Embryonic facial prominence (tissue), 1 donor: Measurements from ENCODE around the gene CAGE1.
"Not testable (repeated sequence)": the region's sequence is repeated elsewhere in the genome, so short reads cannot be mapped to it uniquely, and the experiment has no call there.

ENCODE experiments used
- DNase-seq: peaks from one replicate; pipeline ENCODE4 v3.0.0-alpha.2; 2016; ENCODE audit errors: extremely low spot score

CAGE1 gene

DNA sequence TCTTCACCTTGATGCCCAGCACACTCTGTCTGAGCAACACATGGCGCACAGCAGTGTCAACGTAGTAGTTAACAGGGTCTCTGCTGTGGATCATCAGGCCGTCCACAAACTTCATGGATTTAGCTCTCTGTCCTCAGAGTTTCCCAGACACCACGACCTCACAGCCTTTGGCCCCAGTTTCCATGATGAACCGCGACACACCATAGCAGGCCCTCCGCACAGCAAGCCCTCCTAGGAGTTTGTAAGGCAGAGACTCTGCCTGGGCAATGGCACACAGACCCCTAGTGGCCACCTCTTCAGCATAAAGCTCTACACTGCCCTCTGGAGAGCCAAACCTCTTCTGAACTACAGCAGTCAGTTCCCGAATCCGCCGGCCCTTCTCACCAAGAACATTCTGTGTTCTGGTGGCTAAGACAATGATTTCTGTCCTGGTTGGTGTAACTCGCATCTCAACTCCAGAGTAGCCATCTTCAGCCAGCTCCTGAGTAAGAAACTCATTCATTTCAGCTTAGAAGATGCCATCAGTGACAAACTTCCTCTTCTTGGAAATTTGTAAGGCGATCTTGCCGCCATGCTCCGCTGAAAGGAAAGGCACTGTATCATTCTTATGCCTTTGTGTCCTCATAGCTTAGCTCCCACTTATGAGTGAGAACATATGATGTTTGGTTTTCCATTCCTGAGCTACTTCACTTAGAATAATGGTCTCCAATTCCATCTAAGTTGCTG is 50.4 kb downstream of the CAGE1 start:
- DNase-seq, result not testable (repeated sequence)

DNA sequence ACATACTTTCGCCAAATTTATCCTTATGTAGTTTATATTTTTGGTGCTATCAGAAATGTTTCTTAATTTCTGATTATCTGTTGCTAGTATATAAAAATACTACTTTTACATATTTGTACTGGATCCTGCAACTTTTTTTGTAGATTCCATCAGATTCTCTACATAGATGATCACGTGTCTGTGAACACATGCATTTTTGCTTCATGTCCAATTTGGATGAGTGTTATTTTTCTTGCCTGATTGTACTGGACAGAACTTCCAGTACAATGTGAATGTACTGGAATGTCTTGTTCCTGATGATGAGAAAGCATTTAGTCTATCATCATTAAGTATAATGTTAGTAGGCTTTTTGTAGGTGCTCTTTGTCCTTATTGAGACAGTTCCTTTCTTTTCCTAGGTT is 51.5 kb downstream of the CAGE1 start:
- no peak for DNase-seq

DNA sequence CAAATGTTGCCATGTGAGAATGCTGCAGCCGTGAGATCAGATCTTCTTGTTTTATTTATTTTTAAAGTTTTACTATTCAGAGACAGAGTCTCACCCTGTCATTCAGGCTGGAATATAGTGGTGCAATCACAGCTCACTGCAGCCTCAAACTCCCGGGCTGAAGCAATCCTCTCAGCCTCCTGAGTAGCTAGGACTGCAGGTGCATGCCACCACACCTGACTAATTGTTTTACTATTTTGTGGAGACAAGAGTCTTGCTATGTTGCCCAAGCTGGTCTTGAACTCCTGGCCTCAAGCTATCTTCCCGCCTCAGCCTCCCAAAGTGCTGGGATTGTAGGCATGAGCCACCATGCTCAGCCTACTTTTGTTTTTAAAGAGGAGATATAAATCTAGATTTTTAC is 54.0 kb downstream of the CAGE1 start:
- DNase-seq, result no peak

DNA sequence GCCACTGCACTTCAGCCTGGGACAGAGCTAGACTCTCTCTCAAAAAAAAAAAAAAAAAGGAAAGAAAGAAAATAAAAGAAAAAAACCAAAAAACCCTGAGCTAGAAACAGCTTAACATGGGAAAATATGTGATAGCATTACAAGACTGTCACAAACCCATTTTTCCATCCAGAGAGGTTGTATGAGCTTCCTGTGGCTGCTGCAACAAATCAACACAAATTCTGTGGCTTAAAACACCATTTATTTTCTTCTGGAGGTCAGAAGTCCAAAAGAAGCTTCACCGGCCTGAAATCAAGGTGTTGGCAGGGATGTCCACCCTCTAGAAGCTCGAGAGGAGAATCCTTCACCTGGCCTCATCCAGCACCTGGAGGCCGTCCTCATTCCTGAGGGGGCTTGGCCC is 54.9 kb downstream of the CAGE1 start:
- DNase-seq, result no peak

DNA sequence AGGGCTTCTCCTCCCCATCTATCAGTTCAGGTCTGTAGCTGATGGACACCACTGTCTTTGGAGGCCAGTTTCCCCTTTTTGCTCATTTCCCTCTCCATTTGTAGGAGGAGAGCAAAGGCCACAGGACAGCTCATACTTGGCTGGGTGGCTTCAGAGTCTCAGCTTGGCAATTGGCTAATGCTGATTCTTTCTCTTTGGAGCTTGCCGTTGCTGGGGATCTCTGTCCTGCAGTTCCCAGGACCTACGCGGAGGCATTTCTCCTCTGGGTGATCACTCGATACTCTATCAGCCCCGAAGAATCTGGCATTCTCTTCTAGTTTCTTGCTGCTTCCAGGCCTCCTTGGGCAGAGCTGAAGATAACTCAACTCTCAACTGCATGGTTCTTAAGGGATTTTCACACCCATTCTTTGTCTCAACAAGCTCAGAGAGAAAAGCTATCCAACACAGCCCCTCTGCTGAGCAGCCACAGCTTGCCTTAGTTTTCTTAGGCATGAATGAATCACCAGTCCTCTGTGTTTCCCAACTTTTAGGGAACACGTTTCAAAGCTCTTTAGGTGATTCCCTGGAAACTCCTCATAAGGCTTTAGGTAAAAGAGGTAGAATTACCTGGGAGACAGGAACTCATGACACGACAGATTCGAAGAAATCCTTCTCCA is 57.3 kb downstream of the CAGE1 start:
- DNase-seq, result no peak

DNA sequence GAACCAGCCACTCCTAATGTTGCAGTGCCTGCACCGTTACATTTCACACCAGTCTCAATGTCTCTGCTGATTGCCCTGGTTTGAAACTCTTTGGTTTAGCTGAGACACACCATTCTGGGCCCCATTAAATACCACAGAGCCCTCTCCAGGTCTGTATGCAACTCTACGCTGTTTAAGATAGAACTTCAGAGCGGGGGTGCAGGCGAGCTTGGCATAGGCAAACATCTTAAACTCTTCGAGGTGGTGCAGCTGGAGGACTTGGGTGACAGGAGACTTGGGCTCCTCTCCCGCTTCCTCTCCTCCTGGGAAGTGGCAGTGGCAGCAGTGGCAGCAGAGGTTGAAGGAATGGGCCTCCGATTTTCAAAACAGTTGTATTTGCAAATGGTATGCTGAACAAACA is 58.1 kb downstream of the CAGE1 start:
- DNase-seq, result no peak

DNA sequence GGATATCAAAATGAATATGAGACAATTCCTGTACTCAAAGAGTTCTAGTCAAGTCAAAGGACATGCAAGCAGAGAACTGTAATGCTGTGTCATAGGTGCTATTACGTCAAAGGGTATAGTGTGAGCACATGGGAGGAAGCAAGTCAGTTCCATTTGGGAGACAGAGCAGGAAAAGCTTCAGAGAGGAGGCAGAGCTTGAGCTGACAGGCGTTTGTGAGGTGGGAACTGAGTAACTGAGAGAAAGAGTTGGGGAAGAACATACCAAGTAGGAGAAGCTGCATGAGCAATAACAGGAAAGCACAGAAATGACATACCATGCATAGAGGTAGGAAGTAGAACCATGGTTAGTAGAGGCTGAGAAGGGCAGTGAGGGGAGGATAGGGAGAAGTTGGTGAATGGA is 61.3 kb downstream of the CAGE1 start:
- DNase-seq, result no peak

DNA sequence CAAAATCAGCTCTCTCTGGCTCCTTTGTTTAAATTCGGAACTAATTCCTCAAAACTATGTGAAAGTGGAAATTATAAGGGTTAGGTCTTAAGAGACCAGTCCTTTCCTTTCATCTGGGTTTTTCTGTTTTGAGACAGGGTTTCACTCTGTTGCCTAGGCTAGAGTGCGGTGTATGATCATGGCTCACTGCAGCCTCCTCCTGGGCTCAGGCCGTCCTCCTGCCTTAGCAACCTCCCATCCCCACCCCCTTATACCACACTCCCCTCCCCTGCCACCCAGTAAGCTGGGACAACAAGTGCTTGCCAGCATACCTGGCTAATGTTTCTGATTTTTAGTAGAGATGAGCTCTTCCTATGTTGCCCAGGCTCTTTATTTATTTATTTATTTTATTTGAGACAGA is 63.8 kb downstream of the CAGE1 start:
- DNase-seq, result no peak

DNA sequence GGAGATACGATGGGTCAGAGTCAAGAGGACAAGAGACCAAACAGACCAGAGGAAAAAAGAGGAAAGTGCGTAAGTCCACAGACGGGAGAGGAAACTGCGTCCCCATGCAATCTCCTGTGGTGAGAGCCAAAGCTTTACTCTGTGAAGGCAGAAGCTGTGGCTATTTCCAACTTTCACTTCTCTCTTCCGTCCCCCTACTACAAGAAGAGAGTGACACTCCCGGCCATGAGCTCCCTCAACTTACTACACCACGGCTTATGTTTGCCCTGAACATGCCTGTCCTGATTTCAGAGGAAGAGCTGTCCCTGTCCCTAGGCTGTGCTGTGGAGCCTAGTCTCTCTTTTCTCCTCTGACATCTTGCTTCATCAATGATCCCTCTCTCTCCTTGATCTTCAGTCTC is 65.0 kb downstream of the CAGE1 start:
- DNase-seq, result no peak

DNA sequence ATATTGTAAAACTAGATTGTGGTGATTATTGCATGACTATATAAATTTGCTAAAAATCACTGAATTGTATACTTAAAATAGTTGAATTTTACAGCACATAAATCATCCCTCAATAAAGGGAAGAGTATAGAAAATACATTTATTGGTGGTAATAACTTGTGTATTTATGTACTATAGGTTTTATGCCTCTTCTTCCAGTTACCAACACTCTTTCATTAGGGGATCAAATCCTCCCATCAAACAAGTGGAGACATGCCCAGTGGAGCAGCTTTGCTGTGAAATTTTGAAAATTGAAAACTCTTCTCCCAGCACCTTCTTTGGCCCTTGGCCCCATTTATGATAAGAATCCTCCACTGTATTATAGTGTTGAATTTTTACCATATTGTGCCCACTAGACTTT is 66.5 kb downstream of the CAGE1 start:
- DNase-seq, result no peak

DNA sequence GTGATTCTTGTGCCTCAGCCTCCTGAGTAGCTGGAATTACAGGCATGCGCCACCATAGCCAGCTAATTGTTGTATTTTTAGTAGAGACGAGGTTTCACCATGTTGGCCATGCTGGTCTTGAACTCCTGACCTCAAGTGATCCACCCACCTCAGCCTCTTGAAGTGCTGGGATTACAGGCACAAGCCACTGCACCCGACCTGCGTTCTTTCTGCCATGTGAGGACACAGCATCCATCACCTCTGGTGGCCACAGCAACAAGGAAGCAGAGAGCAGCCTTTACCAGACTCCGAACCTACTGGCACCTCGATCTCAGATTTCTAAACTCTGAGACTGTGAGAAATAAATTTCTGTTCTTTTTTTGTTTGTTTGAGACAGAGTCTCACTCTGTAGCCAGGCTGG is 67.7 kb downstream of the CAGE1 start:
- DNase-seq, result not testable (repeated sequence)

DNA sequence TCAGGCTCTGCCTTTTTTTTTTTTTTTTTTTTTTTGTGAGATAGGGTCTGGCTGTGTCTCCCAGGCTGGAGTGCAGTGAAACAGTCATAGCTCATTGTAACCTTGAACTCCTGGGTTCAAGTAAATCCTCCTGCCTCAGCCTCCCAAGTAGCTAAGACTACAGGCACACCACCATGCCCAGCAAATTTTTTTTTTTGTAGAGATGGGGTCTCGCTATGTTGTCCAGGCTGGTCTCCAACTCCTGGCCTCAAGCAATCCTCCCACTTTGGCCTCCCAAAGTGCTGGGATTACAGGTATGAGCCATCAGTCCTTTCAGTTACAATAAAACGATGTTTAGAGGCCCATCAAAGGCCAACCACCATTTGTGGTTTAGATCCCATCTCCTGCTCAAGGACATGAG is 70.1 kb downstream of the CAGE1 start:
- not testable (repeated sequence) for DNase-seq

DNA sequence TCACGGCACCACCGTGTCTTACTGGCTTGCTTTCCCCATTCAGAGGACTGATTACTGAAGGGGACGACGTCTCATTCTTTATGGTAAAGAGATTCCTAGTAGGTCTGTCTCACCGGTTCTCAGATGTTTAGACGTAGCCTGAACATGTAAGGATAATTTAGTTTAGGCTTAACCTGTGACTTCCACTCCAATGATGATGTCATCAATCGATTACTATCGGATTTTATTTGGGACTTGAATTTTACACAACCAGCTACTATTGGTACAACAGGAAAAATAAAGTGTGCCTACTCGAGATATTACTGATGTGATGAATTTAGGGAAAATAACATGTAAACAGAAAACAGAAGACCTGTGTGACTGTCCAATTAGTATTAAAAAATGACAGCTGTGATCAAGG is 72.0 kb downstream of the CAGE1 start:
- DNase-seq, result no peak

DNA sequence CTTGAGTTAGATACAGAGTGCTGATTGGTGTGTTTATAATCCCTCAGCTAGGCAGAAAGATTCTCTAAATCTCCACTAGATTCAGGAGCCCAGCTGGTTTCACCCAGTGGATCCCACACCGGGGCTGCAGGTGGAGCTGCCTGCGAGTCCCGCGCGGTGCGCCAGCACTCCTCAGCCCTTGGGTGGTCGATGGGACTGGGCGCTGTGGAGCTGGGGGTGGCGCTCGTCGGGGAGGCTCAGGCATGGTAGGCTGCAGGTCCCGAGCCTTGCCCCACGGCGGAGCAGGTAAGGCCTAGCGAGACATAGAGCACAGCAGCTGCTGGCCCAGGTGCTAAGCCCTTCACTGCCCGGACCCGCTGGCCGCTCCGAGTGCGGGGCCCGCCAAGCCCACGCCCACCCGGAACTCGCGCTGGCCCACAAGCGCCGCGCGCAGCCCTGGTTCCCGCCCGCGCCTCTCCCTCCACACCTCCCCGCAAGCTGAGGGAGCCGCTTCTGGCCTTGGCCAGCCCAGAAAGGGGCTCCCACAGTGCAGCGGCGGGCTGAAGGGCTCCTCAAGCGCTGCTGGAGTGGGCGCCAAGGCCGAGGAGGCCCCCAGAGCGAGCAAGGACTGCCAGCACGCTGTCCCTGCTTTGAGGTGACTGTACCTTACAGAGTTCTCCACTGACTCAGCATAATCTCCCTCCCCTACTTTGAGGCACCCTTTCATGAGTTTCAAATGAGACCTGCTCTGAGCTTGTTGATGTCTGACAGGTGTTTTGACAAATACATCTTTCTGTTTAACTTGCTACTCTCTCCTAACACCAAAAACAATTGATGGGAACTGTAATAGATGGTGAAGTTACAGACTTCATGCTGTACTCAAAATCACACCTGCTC is 72.6 kb downstream of the CAGE1 start:
- DNase-seq, result no peak

DNA sequence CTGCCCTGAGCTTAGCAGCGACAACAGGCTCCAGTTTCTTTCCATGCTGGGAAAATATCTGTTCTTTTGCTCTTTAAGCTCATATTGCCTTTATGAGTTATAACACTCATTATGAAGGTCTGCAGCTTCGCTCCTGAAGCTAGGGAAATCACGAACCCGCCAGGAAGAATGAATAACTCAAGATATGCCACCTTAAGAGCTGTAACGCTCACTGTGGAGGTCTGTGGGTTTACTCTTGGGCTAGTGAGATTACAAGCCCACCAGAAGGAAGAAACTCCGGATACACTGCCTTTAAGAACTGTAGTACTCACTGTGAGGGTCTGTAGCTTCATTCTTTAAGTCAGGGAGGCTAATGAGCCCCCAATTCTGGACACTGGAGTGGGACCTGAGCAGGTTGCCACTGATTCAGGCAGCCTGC is 73.6 kb downstream of the CAGE1 start:
- DNase-seq, result no peak

DNA sequence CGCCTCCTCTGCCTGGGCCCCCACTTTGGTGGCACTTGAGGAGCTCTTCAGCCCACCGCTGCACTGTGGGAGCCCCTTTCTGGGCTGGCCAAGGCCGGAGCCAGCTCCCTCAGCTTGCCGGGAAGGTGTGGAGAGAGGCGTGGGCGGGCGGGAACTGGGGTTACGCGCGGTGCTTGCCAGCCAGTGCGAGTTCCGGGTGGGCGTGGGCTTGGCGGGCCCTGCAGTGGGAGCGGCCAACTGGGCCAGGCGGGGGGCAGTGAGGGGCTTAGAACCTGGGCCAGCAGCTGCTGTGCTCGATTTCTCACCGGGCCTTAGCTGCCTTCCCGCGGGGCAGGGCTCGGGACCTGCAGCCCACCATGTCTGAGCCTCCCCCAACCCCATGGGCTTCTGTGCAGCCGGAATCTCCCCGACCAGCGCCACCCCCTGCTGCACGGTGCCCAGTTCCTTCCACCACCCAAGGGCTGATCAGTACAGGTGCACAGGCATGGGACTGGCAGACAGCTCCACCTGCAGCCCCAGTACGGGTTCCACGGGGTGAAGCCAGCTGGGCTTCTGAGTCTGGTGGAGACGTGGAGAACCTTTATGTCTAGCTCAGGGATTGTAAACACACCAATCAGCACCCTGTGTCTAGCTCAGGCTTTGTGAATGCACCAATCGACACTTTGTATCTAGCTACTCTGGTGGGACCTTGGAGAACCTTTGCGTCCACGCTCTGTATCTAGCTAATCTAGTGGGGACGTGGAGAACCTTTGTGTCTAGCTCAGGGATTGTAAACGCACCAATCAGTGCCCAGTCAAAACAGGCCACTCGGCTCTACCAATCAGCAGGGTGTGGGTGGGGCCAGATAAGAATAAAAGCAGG is 74.2 kb downstream of the CAGE1 start:
- DNase-seq, result not testable (repeated sequence)

DNA sequence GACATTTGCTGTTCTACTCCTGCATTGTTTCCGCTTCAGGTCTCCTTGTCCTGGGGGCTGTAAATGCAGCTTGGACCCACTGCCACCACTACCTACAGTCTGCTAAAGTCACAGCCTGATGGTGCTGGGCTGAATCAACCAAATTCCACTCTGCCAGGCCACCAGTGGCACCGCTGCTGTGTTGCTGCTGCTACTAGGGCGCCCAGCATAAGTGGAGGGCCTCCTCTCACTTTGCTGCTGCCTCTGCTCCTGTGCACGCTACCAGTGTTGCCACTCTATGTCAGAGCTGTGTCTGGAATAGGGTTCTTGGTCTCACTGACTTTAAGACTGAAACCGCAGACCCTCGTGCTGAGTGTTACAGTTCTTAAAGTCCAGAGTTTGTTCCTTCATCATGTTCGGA is 75.1 kb downstream of the CAGE1 start:
- DNase-seq, result no peak

DNA sequence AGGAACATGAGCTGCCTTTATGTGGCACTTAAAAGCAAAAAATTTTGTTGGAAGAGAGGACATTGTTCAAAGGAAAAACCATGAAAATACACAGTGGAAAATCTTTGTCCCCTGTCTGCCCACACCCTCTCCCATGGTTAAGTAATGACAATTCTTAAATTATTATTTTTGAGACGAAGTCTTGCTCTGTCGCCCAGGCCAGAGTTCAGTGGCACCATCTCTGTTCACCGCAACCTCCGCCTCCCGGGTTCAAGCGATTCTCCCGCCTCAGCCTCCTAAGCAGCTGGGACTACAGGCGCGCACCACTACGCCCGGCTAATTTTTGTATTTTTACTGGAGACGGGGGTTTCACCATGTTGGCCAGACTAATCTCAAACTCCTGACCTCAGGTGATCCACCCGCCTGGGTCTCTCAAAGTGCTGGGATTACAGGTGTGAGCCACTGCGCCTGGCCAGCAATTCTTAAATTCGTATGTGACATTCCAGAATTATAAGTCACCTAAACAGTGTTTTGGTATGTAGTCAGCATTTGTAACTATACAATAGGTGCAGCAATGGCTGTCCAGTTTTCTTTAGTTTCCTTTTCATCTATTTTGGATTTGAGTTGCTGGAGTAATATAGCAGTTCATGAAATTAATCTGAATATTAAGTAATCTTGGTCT is 75.9 kb downstream of the CAGE1 start:
- no peak for DNase-seq

DNA sequence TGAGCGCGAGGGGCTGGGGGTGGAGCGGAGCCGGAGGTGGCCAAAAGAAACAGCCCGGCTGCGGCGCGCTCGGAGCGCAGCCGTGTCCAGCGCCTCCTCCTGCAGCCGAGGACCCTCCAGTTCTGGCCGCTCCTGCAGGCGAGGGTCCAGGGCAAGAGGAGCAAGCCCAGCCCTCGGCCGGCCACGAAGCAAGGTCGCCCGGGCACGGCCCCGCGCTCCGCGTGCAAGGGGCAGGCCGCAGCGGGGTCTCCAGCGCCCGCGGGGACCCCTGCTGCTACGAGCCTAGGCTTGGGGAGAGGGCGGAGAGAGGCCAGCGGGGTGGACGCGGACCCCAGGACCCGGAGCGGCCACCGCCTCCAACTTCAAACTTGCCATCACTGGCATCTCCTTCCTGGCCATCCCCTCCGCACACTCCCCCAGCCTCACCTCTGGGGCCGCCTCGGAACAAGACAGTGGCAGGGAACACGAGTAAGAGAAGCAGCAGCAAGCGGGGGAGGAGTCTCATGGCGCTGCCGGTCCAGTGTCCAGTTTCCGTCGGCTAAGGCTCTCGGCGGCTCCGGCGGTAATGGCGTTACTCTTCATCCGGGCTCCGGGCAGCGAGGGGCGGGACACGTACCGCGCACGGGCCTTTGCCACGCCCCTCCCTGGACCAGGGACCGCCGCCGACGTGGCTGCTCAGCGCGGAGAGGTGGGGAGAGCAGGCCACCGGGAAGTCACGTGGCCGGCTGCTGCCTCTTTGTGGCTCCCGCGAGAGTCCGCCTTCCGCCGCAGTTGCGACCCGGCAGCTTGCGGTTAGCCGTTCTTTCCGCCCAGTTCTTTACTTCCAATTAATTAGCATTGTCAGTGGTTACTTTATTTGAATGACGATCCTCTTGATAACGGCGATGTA is 76.7 kb downstream of the CAGE1 start, which contains the start of gene SSR1:
SSR1 (minus strand) TSS at position 584 of the 889 bp plus-strand sequence; CDS start at position 505, 79 bp downstream.
- peak; percentile 93 for DNase-seq
